Amygdala (tissue), 56 donors: ENCODE results near the gene CAMTA1.

Experiments used
- DNase-seq, 56 donors: peaks; one replicate each; lab custom pipeline; 2025; lab: John Stamatoyannopoulos, UW

Gene CAMTA1

GRCh38 chr1:7808253-7808844, 1023.1 kb downstream of the CAMTA1 start:
- no peak for DNase-seq

DNA sequence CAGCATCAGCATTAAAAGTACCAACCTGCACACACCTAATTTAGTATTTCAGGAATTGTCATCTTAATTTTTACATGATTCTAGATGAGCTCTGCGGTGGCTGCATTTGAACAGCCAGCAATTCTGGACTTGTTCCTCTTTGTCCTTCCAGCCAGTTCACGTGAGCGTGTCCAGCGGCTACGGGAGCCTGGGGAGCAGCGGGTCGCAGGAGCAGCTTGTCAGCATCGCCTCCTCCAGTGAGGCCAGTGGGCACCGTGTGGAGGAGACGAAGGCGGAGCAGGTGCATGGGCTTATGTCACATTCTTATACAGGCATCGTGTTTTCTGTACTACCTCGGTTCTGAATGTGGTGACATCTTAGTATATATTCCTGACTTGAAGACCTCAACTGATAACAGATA, 1024.5 kb downstream of the CAMTA1 start:
- no peak for DNase-seq

DNA sequence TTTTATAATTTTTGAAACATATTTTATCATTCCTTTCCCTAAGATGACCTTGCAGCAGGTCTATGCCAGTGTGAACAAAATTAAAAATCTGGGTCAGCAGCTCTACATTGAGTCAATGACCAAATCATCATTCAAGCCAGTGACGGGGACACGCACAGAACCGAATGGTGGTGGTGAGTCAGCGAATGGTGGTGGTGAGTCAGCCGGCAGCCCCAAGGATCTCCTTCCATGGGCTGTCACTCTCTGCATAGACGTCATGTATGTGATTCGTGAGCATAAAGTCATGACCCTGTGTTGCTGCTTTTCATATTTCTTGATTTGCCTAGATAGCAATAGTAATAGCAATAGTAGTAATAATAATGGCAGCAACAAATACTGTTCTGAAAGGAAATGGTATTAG, 1025.1 kb downstream of the CAMTA1 start:
- DNase-seq, result no peak

DNA sequence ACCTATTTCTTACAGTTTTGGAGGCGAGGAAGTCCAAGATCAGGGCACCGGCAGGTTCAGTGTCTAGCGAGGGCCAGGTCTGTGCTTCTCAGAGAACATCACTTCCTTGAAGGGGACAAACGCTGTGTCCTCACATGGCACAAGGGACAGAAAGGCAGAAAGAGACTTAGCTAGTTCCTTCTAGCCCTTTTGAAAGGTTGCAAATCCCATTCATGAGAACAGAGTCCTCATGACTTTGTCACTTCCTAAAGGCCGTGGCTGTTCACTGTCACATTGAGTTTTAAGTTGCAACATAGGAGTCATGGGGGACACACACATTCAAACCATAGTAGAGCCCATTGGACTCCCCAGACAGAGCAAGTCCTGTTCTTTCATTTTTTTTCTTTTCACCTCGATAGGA, 1026.2 kb downstream of the CAMTA1 start:
- no peak for DNase-seq

DNA sequence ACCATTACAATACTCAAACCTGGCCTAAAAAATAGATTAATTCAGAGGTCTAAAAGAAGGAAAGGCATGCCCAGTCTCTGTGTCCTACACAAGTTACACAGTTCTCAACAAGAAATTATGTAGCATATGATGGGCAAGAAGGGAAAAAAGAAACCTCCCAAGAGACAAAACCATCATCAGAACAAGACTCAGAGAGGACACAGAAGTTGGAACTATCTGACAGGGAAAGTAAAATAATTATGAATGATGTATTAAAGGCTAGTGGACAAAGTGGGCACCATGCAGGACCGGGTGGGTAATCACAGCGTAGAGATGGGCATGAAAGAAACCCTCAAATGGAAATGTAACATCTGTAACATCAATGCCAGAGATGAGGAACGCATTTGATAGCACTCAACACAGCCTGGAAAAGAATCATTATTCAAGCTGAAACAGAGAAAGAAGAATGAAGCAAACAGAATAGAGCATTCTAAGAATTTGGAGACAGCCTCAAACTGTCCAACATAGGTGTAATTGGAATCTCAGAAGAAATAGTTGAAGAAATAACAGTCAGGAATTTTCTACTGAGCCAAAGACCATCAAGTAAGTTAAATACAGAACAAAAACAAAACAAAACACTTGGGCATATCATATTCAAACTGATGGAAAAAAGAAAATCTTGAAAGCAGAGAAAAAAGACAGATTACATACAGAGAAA, 1028.6 kb downstream of the CAMTA1 start:
- no peak for DNase-seq
